GM21447 (cell line): ENCODE measurements around the gene CACNA1C.

Experiments used
- ATAC-seq: cut with Tn5 transposase; IDR thresholded peaks from one replicate; pipeline ENCODE4 v1.9.1; 2021; ENCODE audit not compliant: unreplicated experiment

Gene CACNA1C

GRCh38 chr12:2271961-2272360 is 219.2 kb downstream of the CACNA1C start:
- no peak for ATAC-seq

- no peak for ATAC-seq
Observed at GRCh38 chr12:2273288-2273687, 220.5 kb downstream of the CACNA1C start.

DNA sequence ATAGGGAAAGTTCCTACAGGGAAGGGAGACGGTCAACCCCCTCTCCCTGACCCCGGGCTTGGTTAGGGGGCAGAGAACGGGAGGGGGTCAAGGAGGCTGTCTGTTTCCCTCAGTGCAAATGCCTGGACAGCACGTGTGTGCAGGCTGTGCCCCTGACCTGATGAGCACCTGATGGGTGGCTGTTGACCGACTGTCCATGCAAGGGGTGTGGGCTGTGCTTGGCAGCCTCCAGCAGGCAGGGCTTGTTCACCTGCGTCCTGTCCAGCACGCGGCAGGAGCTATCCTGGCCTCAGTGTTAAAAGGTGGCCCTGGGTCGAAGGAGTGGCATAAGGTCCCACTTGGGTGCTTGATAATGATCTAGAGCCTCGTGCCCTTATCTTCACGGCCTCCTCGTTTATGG is 221.0 kb downstream of the CACNA1C start:
- ATAC-seq = no peak

GRCh38 chr12:2274733-2275132 is 221.9 kb downstream of the CACNA1C start:
- no peak for ATAC-seq

GRCh38 chr12:2276288-2277033 is 223.7 kb downstream of the CACNA1C start:
- no peak for ATAC-seq

DNA sequence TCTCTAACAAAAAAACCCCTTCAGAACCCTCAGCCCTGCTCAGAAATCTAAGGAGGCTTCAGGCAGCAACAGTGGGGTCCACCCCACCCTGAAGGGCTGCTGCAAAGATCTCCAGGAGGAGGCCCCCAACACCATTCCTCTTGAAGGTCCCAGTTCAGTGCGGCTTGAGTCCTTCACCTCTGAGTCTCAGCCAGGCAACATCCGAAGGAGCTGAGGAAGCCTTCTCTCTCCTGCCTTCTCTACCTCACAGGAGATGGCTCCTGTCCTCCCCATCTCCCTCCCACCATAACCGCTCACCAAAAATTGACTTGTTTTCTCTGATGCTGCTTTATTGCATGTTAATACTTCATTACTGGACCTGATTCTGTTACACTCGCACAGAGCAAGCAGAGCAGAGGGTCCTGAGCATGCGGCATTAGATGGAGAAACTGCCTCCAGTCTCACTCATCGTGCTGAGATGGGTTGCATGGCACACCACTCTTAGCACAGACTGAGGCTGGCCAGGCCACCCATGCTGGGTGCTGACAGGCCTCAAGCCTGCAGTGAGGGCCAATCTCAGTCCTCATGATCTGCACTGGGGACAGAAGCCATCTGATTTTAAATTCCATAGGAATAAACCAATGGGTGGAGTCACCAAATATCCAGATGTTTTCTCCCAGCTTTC is 224.8 kb downstream of the CACNA1C start:
- ATAC-seq = no peak

DNA sequence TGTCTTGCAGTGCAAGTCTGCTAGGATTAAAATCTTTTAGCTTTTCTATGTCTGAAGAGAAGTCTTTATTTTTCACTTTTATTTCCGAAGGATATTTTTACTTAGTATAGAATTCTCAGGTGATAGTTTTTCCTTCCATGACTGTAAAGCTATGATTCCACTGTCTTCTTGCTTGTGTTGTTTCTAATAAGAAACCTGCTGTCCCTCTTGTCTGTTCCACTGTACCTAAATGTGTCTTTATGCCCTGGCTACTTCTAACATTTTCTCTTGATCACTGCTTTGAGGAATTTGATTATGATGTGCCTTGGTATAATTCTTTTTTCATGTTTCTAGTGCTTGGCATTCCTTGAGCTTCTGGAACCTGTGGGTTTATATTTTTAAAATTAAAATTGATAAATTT is 228.7 kb downstream of the CACNA1C start:
- no peak for ATAC-seq

GRCh38 chr12:2282318-2282717 is 229.5 kb downstream of the CACNA1C start:
- no peak for ATAC-seq

DNA sequence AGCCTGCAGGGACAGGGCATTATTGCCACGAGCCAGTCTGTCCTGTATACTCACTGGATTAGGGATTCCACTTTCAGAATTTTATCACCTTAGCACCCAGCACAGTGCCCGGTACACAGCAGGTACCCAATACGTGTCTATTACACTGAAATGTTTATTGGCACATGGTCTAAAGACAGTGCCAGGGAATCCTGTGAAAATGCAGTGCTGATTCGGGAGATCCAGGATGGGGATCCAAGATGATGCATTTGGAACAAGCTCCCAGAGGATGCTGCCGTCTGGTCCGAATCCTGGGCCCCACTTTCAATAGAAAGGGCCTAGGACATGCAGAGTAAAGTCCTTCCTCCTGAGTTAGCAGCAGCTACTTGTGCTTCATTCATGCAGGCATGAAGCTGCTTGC is 230.7 kb downstream of the CACNA1C start:
- ATAC-seq = no peak

GRCh38 chr12:2283916-2284315 is 231.1 kb downstream of the CACNA1C start:
- ATAC-seq = no peak

DNA sequence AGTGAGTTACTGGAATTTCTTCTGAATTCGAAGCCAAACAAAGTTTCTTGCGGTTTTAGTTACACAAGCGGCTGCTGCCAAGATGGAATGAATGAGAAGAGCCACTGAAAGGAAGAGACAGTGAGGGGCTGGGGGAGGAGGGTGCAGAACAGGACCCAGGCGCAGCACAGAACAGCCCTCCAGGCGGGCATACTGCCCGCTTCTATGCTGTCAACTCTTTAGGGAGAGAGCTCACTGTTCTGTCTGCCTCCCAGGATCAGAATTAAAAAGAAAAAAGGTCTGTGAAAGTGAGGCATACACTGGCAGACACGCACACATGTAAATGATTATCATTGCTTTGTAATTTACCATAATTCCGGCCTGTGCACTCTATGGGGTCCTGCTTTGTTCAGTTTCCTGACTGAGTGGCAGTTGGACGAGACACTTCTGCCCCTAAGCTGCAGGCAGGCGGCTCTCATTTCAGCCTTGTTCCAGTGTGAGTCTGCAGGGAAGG is 231.6 kb downstream of the CACNA1C start:
- no peak for ATAC-seq

DNA sequence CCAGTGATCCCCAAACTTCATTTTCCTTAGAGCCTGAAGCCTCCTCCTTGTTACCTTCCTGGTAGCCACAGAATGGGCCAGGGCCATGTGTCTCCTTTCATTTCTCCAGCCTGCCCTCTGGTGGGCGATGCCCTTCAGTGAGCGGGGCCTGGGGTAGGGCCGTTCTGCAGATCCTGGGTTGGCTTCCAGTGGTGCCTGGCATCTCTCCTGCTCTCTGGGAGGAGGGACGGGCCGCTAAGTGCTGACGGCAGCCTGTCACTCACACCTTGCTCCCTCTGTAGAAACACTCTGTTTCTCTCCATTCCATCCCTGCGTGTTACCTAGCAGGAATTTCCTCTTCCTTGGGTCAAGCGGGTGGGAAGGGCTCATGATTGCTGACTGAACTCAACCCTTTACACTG is 232.1 kb downstream of the CACNA1C start:
- no peak for ATAC-seq

DNA sequence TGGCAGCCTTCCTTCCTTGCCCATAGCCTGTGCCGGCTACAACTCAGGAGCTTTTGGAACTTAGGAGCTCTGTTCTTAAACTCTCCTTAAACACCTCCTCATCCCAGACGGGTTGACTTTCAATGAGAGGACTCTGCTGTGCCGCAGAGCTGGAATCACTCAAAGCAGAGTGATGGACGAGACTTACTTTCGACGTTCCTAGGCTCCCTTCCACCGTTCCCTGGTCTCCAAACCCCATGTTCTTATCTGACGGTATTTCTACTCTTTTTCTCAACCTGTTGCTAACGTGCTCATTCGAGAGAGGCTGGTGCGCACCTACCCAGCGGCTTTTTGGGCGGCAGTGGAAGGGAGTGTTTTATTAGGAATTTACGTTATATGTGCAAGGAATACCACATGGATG is 232.7 kb downstream of the CACNA1C start:
- no peak for ATAC-seq

- ATAC-seq = no peak
Observed at GRCh38 chr12:2286047-2286446, 233.3 kb downstream of the CACNA1C start.

DNA sequence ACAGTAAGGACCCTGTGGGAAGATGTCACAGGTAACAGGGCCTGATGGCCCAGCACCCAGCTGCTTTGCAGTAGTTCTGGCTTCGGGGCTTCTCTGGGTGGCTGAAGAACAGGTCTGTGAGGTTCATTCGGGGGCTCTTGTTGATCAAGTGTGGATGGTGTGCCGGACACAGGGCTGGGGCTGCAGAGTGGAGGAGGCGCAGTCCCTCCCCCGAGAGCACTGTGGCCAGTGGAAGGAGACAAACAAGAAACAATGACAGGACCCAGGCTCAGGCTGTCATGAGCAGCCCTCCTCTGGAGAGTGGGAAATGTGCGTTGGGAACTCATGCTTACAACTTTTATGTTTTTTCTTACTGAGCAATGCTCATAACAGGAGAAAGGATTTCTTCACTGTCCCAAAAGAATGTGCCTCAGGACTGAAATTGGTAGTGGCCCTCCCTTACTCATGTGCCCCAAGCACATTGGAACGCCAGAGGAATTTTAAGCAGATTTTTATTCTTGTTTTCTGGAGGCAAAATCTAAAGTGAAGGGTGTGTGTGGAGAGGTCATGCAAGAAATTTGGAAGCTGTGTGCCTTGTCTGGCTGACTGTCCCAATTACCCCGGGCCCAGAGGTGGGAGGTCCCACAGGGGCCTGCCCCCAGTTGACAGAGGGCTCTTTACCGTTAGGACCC is 233.8 kb downstream of the CACNA1C start:
- ATAC-seq = no peak

- ATAC-seq = no peak
Observed at GRCh38 chr12:2287151-2287550, 234.4 kb downstream of the CACNA1C start.

DNA sequence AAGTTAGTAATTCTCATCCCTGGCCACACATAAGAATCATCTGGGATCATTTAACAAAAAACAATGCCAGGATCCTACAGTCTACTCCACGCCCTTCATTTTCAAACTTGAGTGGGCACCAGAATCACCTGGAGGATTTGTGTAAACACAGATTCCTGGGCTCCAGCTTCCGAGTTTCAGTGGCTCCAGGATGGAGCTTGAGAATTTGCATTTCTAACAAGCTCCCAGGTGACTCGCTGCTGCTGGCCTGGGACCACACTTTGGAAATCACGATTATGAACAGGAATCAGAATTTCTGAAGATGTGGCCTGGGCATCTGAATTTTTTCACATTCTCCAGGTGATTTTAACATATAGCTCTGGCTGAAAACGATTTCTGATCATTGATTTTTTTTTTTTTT is 234.8 kb downstream of the CACNA1C start:
- no peak for ATAC-seq

DNA sequence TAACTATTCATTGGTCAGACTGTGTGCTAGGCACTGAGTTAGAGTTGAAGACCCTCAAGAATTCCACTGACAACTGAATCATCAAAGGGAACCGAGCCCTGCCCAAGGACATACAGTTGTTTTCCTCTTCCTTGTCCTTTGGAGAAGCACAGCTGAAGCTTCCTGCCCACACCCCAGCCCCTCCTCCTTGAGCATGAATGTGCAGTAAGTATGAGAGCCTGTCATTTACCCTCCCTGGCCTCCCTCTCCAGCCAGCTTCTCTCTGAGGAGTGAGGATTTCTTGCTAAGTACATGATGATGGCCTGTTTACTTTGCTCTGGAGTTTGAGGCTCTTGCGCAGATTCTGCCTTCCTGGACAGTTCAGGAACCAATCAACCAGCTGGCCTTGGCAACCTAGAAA is 235.2 kb downstream of the CACNA1C start:
- ATAC-seq = no peak

DNA sequence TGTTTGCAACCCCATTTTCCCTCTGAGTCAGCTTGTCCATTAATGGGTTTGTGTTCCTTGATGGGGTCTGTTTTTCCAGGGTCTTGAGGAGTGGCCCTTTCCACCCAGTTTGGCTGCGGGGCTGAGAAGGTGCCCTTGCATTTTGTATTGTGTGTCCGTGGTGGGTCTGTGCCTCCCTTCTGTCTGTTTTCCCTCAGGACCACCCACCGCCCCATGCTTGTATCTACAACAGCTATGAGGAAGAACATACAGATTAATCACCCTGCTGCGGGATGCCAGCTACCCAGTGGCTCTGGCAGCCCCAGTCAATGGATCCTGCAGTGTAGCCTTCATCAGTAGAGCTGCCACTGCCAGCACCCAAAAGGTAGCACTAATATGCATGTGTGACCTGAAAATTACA is 235.7 kb downstream of the CACNA1C start:
- no peak for ATAC-seq

DNA sequence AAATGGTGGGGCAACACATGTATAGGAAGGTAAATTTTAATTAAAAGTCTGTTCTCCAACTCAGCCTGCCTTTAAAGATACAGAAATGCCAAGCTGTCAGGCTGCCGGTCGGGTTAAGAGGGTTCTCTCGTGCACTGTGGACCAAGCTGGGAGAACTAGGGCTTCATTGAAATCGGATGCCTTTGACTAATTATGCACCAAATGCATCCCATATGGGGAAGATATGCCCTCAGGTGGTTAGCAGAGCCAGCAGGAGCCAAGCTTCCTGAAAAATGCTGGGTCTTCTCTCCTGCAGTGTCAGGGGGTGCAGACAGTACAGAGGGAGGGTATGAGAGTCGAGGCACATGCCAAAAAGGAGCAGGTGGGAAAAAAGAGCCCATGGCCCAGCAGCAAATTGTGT is 236.1 kb downstream of the CACNA1C start:
- ATAC-seq = no peak

GRCh38 chr12:2289525-2289924 is 236.7 kb downstream of the CACNA1C start:
- no peak for ATAC-seq

DNA sequence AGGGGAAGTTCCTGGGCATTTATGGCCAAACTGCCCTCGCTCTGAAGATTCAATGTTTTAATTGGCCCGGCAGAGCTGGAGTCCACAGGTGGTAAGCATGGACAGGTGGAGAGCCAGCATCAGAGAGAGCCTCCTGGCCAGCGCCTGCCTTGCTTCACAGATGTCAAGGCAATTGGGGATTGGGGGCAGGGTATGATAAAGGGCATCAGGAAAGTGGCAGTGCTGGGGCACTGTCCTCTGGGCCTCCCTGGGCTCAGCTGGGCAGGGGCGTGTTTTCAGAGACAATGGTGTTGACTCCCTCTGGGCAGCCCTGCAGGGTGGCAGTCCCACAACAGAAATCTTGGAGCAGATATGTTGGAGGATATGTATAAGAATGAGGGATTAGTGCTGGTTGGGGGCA is 237.3 kb downstream of the CACNA1C start:
- ATAC-seq = no peak
